Psoas muscle (tissue), 8 donors: ENCODE data around the gene FUT6. TPM values are rescaled to one million over a fixed set of nuclear protein-coding genes. Genes with fewer than 3 reads are reported as not detected.

Experiments
- ATAC-seq, 4 donors: fragments of 200-7000 bp; cut with Tn5 transposase; one replicate each; pipeline ENCODE4 v1.9.1; 2020; ENCODE audit warnings: moderate library complexity in 3 of 4, mild to moderate bottlenecking in 2 of 4
- DNase-seq, 2 donors: peaks; one replicate each; pipeline ENCODE4 v3.0.0-alpha.2; 2020
- H3K27ac ChIP-seq: fragments of 200-600 bp; one replicate; pipeline ENCODE4 v1.8.0; 2022
- H3K27me3 ChIP-seq, 3 donors: fragments of 200-600 bp in 1 of 3; one replicate each; pipeline versions ENCODE4 v1.6.1 to v1.8.0; 2013 to 2022; ENCODE audit warnings: low read length in 2 of 3, mild to moderate bottlenecking in 2 of 3, moderate library complexity in 1 of 3; ENCODE audit not compliant: insufficient read depth in 3 of 3
- H3K36me3 ChIP-seq, 2 donors: fragments of 200-600 bp in 1 of 2; one replicate each; pipeline versions ENCODE4 v1.6.1 to v1.8.0; 2013 to 2022; ENCODE audit warnings: low read depth in 1 of 2, mild to moderate bottlenecking in 1 of 2, moderate library complexity in 1 of 2; ENCODE audit not compliant: insufficient read depth in 1 of 2
- H3K4me1 ChIP-seq: fragments of 200-600 bp; one replicate; pipeline ENCODE4 v1.8.0; 2022
- H3K4me3 ChIP-seq: fragments of 200-600 bp; one replicate; pipeline ENCODE4 v1.8.0; 2022; ENCODE audit warnings: mild to moderate bottlenecking
- H3K9me3 ChIP-seq: fragments of 200-600 bp; one replicate; pipeline ENCODE4 v1.8.0; 2022
- WGBS, 3 donors: extraction: QIAGEN DNeasy Blood & Tissue Kit; methylation state at CpG; one replicate each; pipeline versions ENCODE4 v1.1.6 to v1.1.7; 2013; 5-methylcytosine and 5-hydroxymethylcytosine counted together
- intact Hi-C, 2 donors: fragments of 100-400 bp; cut with DNase I; formaldehyde crosslinking; loops; one replicate each; pipeline versions ENCODE4 v1.11.0 to v1.14.2; 2022
- polyA plus RNA-seq, 3 donors: library from polyadenylated mRNA; stranded (reverse); fragments of 200-250 nt; gene quantifications; one replicate each; pipeline ENCODE4 v1.2.3, GENCODE V29; 2013
- total RNA-seq, 4 donors: library from RNA; stranded (reverse); fragmentation: NEBNext Ultra II Directional in 2 of 4; extraction: Animal tissue kit (Norgen Biotek cat#: 25700) in 2 of 4; gene quantifications; one replicate each; pipeline versions ENCODE4 v1.2.1 to v1.2.4, GENCODE V29; 2021 to 2023
- TF ChIP-seq, protein P1 (sequence below): fragments of 200-600 bp; IDR thresholded peaks from one replicate; pipeline ENCODE4 v1.8.0; 2022; ENCODE audit warnings: antibody characterized with exemption
- donor health status: healthy with polysubstance abuse.
- donor health status: DM: no; HTN: no; CAD: no; lungs with moderate emphysema.
- donor health status: Bipolar disorder and iron deficiency.
- donor health status: healthy.
- donor health status: DM: yes; HTN: yes; CAD: no.
- donor health status: DM: no; HTN: no; CAD: no.
- donor health status: DM: no; HTN: no; CAD: no.
- donor health status: DM: yes; HTN: yes; CAD: no.

Gene FUT6
- total and polyA plus RNA-seq, 7 donors = 0.03 TPM; not detected in 5

DNA sequence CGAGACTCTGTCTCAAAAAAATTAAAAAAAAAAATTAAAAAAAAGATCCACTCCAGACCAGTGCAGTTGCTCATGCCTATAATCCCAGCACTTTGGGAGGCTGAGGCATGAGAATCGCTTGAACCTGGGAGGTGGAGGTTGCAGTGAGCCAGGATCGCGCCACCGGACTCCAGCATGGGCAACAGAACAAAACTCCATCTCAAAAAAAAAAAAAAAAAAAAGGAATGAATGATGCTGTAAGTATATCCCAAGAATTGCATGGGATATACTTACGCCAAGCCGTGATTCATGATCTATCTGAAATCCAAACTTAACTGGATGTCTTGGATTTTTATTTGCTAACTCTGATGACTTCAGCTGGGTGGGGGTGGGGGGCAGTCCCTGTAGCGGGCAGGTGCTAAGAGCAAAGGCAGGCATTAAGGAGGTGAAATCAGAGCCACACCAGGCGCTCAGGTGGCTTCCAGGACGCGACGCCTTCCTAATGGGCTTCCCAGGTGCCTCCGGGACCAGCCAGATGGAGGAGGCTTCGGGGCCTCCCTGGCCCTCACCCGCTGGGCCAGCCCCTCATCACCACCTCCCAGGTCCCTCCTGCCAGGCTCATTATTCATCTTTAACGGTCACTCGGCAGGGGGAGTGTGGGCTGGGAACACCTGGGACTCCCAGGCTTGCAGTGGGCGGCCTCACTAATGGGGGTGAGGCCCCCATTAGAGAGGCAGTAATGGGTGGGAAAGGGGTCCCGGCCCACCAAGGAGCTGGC, 42.2 kb upstream of the FUT6 start:
- WGBS, 3 donors = 51 to 64% (median 53%) methylated on average over 19 of the region's 19 CpGs
- intact Hi-C loops = no loop called here
- Histone ChIP-seq H3K27me3 (peaks cover 0 to 35% (median 0%) of the 10 kb centered on the region in 3 donors), H3K36me3 (no peaks in the 10 kb centered on the region), H3K27ac (no peak overlapping the region), H3K4me1 (peaks cover 6% of the 10 kb centered on the region), H3K4me3 (no peak overlapping the region), H3K9me3 (no peaks in the 10 kb centered on the region)
- TF ChIP-seq, protein P1, sequence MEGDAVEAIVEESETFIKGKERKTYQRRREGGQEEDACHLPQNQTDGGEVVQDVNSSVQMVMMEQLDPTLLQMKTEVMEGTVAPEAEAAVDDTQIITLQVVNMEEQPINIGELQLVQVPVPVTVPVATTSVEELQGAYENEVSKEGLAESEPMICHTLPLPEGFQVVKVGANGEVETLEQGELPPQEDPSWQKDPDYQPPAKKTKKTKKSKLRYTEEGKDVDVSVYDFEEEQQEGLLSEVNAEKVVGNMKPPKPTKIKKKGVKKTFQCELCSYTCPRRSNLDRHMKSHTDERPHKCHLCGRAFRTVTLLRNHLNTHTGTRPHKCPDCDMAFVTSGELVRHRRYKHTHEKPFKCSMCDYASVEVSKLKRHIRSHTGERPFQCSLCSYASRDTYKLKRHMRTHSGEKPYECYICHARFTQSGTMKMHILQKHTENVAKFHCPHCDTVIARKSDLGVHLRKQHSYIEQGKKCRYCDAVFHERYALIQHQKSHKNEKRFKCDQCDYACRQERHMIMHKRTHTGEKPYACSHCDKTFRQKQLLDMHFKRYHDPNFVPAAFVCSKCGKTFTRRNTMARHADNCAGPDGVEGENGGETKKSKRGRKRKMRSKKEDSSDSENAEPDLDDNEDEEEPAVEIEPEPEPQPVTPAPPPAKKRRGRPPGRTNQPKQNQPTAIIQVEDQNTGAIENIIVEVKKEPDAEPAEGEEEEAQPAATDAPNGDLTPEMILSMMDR = no peak
- peak in 1 of 2 donors; percentile 20 for DNase-seq
- no peak for ATAC-seq

GRCh38 chr19:5880604-5881078, 41.1 kb upstream of the FUT6 start:
- intact Hi-C loops = no loop called here
- H3K4me1 ChIP-seq = peaks cover 6% of the 10 kb centered on the region
- 11 to 17% (median 16%) methylated on average over 15 of the region's 15 CpGs for WGBS, 3 donors
- H3K27me3 ChIP-seq = peaks cover 0 to 26% (median 0%) of the 10 kb centered on the region in 3 donors
- ATAC-seq = peak; percentile 74 to 91 (median 86)
- TF ChIP-seq, protein P1 = no peak
- H3K4me3 ChIP-seq = no peak overlapping the region
- no peak overlapping the region for H3K27ac ChIP-seq
- no peaks in the 10 kb centered on the region for H3K9me3 ChIP-seq
- DNase-seq = peak; percentile 57 to 68
- H3K36me3 ChIP-seq = no peaks in the 10 kb centered on the region

- intact Hi-C loops = no loop called here
- Histone ChIP-seq H3K27me3 (peaks cover 0 to 27% (median 0%) of the 10 kb centered on the region in 3 donors), H3K27ac (no peak overlapping the region), H3K36me3 (no peaks in the 10 kb centered on the region), H3K4me1 (peaks cover 6% of the 10 kb centered on the region), H3K4me3 (no peak overlapping the region), H3K9me3 (no peaks in the 10 kb centered on the region)
- TF ChIP-seq, protein P1 = no peak
- 36 to 46% (median 38%) methylated on average over 4 to 6 of the region's 6 CpGs for whole genome bisulfite sequencing, 3 donors
- ATAC-seq (no peak), DNase-seq (no peak)
Observed at GRCh38 chr19:5880196-5880595, 40.7 kb upstream of the FUT6 start.

DNA sequence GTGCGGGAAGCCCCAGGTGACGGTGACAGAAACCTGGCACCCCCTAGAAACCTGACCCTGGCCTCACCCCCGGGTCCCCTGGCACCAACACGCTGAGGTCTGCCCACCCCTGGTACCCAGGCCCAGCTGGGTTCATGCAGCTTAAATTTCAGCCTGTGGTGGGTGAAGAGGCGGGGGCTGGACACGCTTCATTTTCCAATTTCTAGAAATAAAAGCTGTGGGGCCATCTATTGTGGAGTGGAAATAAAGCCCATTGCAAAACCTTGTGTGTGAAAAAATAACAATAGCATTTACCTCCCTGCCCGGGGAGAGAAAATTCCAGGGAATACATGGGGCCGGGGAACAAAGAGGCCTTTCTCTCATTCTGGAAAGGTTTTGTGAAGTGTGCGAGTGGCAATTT, 38.4 kb upstream of the FUT6 start:
- Histone ChIP-seq H3K27ac (no peak overlapping the region), H3K4me3 (no peak overlapping the region), H3K27me3 (peaks cover 0 to 30% (median 0%) of the 10 kb centered on the region in 3 donors), H3K4me1 (peaks cover 6% of the 10 kb centered on the region), H3K36me3 (no peaks in the 10 kb centered on the region), H3K9me3 (no peaks in the 10 kb centered on the region)
- TF ChIP-seq, protein P1 = no peak
- no peak for ATAC-seq
- intact Hi-C loops = no loop called here
- no peak for DNase-seq
- WGBS, 3 donors = 47 to 59% (median 56%) methylated on average over 9 of the region's 9 CpGs
